ENCODE data around the gene TGFBR3. TPM values are rescaled to one million over a fixed set of nuclear protein-coding genes. Genes with fewer than 3 reads are reported as not detected.

Gene TGFBR3
- polyA plus RNA-seq, 1 donor (not counting 4 experiments of a cell fraction or from before 2014, with no cell fraction given) = 1.2 TPM

- Histone ChIP-seq H3K9ac (ENCODE audit: control insufficient read depth, extremely low read depth, insufficient read depth, low read length) (no peak overlapping the region), H2AFZ (ENCODE audit: control insufficient read depth, low read length) (no peak overlapping the region), H4K20me1 (ENCODE audit: control insufficient read depth, extremely low read depth, insufficient read depth, low read length) (no peaks in the 10 kb centered on the region), H3K4me2 (ENCODE audit: control insufficient read depth, extremely low read depth, insufficient read depth, low read depth, low read length) (no peak overlapping the region), H3K9me1 (ENCODE audit: control insufficient read depth, extremely low read depth, insufficient read depth, low read length) (no peaks in the 10 kb centered on the region), H3K27me3 (ENCODE audit: control insufficient read depth, extremely low read depth, insufficient read depth, low read length) (no peaks in the 10 kb centered on the region), H3K36me3 (ENCODE audit: control insufficient read depth in 2 of 2, extremely low read depth in 1 of 2, insufficient read depth in 2 of 2, low read length in 2 of 2) (no peaks in the 10 kb centered on the region), H3K27ac (ENCODE audit: control insufficient read depth, insufficient read depth, low read length) (no peak overlapping the region), H3K4me1 (ENCODE audit: control insufficient read depth, extremely low read depth, insufficient read depth, low read length) (peaks cover 6% of the 10 kb centered on the region), H3K9me3 (ENCODE audit: control insufficient read depth, low read depth, low read length) (no peaks in the 10 kb centered on the region), H3K79me2 (ENCODE audit: control insufficient read depth, insufficient read depth, low read length) (no peaks in the 10 kb centered on the region), H3K4me3 (ENCODE audit: control insufficient read depth in 2 of 3, extremely low read depth in 1 of 3, insufficient read depth in 2 of 3, low read depth in 1 of 3, low read length in 3 of 3) (no peak overlapping the region)
- TF ChIP-seq EZH2 (IDR thresholded peaks at IDR 0.05; ENCODE audit: low read length) = no peak
- TF ChIP-seq CTCF (optimal IDR thresholded peaks at IDR 0.05 in 1 of 3, IDR thresholded peaks at IDR 0.05 in 1 of 3, conservative IDR thresholded peaks at IDR 0.05 in 1 of 3; ENCODE audit: extremely low read depth in 1 of 3, insufficient read depth in 2 of 3, low read length in 3 of 3) = no peak
- FAIRE-seq = no peak
- DNase-seq (ENCODE audit: low read depth, low spot score) = no peak
- dilution Hi-C loops (cut with MboI; ENCODE audit: extremely low pct_ligation_motif_present, low sequenced_read_pairs) = no loop called here
Measured at GRCh38 chr1:91897016-91897415, 11.1 kb upstream of the TGFBR3 start.

GRCh38 chr1:91895832-91896556 is 10.0 kb upstream of the TGFBR3 start:
- DNase-seq (ENCODE audit: low read depth, low spot score) (no peak), FAIRE-seq (no peak)
- Histone ChIP-seq H3K36me3 (ENCODE audit: control insufficient read depth in 2 of 2, extremely low read depth in 1 of 2, insufficient read depth in 2 of 2, low read length in 2 of 2) (no peaks in the 10 kb centered on the region), H3K9me3 (ENCODE audit: control insufficient read depth, low read depth, low read length) (no peaks in the 10 kb centered on the region), H3K27ac (ENCODE audit: control insufficient read depth, insufficient read depth, low read length) (no peak overlapping the region), H2AFZ (ENCODE audit: control insufficient read depth, low read length) (no peak overlapping the region), H4K20me1 (ENCODE audit: control insufficient read depth, extremely low read depth, insufficient read depth, low read length) (no peaks in the 10 kb centered on the region), H3K79me2 (ENCODE audit: control insufficient read depth, insufficient read depth, low read length) (no peaks in the 10 kb centered on the region), H3K4me3 (ENCODE audit: control insufficient read depth in 2 of 3, extremely low read depth in 1 of 3, insufficient read depth in 2 of 3, low read depth in 1 of 3, low read length in 3 of 3) (no peak overlapping the region), H3K9ac (ENCODE audit: control insufficient read depth, extremely low read depth, insufficient read depth, low read length) (no peak overlapping the region), H3K27me3 (ENCODE audit: control insufficient read depth, extremely low read depth, insufficient read depth, low read length) (no peaks in the 10 kb centered on the region), H3K4me1 (ENCODE audit: control insufficient read depth, extremely low read depth, insufficient read depth, low read length) (peaks cover 9% of the 10 kb centered on the region), H3K4me2 (ENCODE audit: control insufficient read depth, extremely low read depth, insufficient read depth, low read depth, low read length) (no peak overlapping the region), H3K9me1 (ENCODE audit: control insufficient read depth, extremely low read depth, insufficient read depth, low read length) (no peaks in the 10 kb centered on the region)
- TF ChIP-seq CTCF (optimal IDR thresholded peaks at IDR 0.05 in 1 of 3, IDR thresholded peaks at IDR 0.05 in 1 of 3, conservative IDR thresholded peaks at IDR 0.05 in 1 of 3; ENCODE audit: extremely low read depth in 1 of 3, insufficient read depth in 2 of 3, low read length in 3 of 3) (no peak), EZH2 (IDR thresholded peaks at IDR 0.05; ENCODE audit: low read length) (no peak)
- dilution Hi-C loops (cut with MboI; ENCODE audit: extremely low pct_ligation_motif_present, low sequenced_read_pairs) = no loop called here

Data from keratinocyte (primary cell).